Epithelial cell of proximal tubule (primary cell): ENCODE data around the gene TMED4. TPM values are rescaled to one million over a fixed set of nuclear protein-coding genes. Genes with fewer than 3 reads are reported as not detected.

Experiments
- DNase-seq: peaks from one replicate; pipeline ENCODE4 v3.0.0-alpha.2; 2011; ENCODE audit warnings: low read depth
- H3K4me3 ChIP-seq: 2 replicates; pipeline ENCODE4 v1.5.1; 2011; ENCODE audit warnings: low read depth, mild to moderate bottlenecking, low read length
- CTCF ChIP-seq: conservative IDR thresholded peaks from 2 replicates; pipeline ENCODE4 v1.5.1; 2012; ENCODE audit warnings: low read depth, mild to moderate bottlenecking, low read length
- total RNA-seq: library from RNA; depleted of rRNA; stranded (reverse); fragments of >200 nt; gene quantifications from 2 replicates; pipeline ENCODE4 v1.2.3, GENCODE V29; 2015

Gene TMED4
- total RNA-seq, 1 donor from 2014 or later, result 167 TPM

- no peak overlapping the region for H3K4me3 ChIP-seq
- no peak for TF ChIP-seq CTCF
- no peak for DNase-seq
These were observed 7.0 kb downstream of the TMED4 start for GRCh38 chr7:44575054-44575453.

- no peak for DNase-seq
- H3K4me3 ChIP-seq, result peak overlapping the region; percentile 95
- no peak for TF ChIP-seq CTCF
These were observed 7.7 kb downstream of the TMED4 start for GRCh38 chr7:44574287-44574872.

GRCh38 chr7:44573464-44574286 is 8.4 kb downstream of the TMED4 start, which contains the start of gene DDX56:
DDX56 (minus strand) TSS chr7:44573908; CDS start chr7:44573895, 13 bp downstream.
- no peak for TF ChIP-seq CTCF
- peak; percentile 63 for DNase-seq

GRCh38 chr7:44572771-44573170 is 9.3 kb downstream of the TMED4 start:
- no peak for DNase-seq
- TF ChIP-seq CTCF, result no peak
- peak overlapping the region; percentile 95 for H3K4me3 ChIP-seq

More at GRCh38 chr7:44573464-44574286, 8.4 kb downstream of the TMED4 start, which contains the start of gene DDX56:
- H3K4me3 ChIP-seq, result peak within 1 kb of the TSS; percentile 95

- no peak for DNase-seq
- H3K4me3 ChIP-seq, result no peak overlapping the region
- TF ChIP-seq CTCF, result no peak
These were observed 12.1 kb downstream of the TMED4 start for GRCh38 chr7:44569959-44570358.

GRCh38 chr7:44568771-44569560 is 13.1 kb downstream of the TMED4 start:
- no peak for TF ChIP-seq CTCF
- H3K4me3 ChIP-seq, result no peak overlapping the region
- no peak for DNase-seq
